ENCODE results near the gene HOXA11. TPM values are rescaled to one million over a fixed set of nuclear protein-coding genes. Genes with fewer than 3 reads are reported as not detected.
A peak's percentile ranks its signal among the peaks of the same experiment; 100 is the strongest.

The HOXA11 gene
- total RNA-seq, 3 donors from 2014 or later (not counting 1 experiment from before 2014, with no cell fraction given), result not detected

GRCh38 chr7:27198871-27199801, 14.1 kb upstream of the HOXA11 start:
- TF ChIP-seq CTCF (IDR thresholded peaks at IDR 0.05), result no peak

GRCh38 chr7:27198138-27198841, 13.3 kb upstream of the HOXA11 start:
- H3K27me3 Mint-ChIP-seq (ENCODE audit: low read depth in 2 of 2), result peaks cover 78 to 87% of the 10 kb centered on the region in 2 donors
- H3K4me1 ChIP-seq (ENCODE audit: control insufficient read depth, insufficient read depth, low read length), result peaks cover 37% of the 10 kb centered on the region
- no peaks in the 10 kb centered on the region for H3K36me3 ChIP-seq (ENCODE audit: control insufficient read depth, insufficient read depth, low read length)
- TF ChIP-seq CTCF (IDR thresholded peaks at IDR 0.05), result no peak
- no peak overlapping the region for H3K4me3 ChIP-seq (ENCODE audit: low read length)
- ATAC-seq, result no peak
- peak in 1 of 2 donors; percentile 13 for DNase-seq
- H3K27me3 ChIP-seq (ENCODE audit: control insufficient read depth, insufficient read depth, low read length), result peaks cover 85% of the 10 kb centered on the region
- no peaks in the 10 kb centered on the region for H3K36me3 Mint-ChIP-seq
- intact Hi-C loops (cut with micrococcal nuclease), result loop anchor here (5.0 kb wide), 2 partner anchors 879 to 899 kb away; no protein-coding TSS in a partner anchor
- WGBS (ENCODE audit: insufficient coverage), result 15% methylated on average over 29 of the region's 29 CpGs
- H3K4me1 Mint-ChIP-seq, result peaks cover 18 to 34% of the 10 kb centered on the region in 2 donors
- peak overlapping the region; percentile 79 for H3K4me3 Mint-ChIP-seq
- no peak overlapping the region for H3K27ac ChIP-seq (ENCODE audit: low read length)
- H3K27ac Mint-ChIP-seq, result peak overlapping the region in 1 of 2 donors; percentile 34
- no peaks in the 10 kb centered on the region for H3K9me3 ChIP-seq (ENCODE audit: control insufficient read depth, insufficient read depth, low read length)
- H3K9me3 Mint-ChIP-seq, result no peaks in the 10 kb centered on the region

More at GRCh38 chr7:27198871-27199801, 14.1 kb upstream of the HOXA11 start:
- ATAC-seq, result peak in 2 of 3 donors; percentile 11 to 35
- H3K4me1 ChIP-seq (ENCODE audit: control insufficient read depth, insufficient read depth, low read length), result peaks cover 32% of the 10 kb centered on the region
- Mint-ChIP-seq H3K27me3 (ENCODE audit: low read depth in 2 of 2) (peaks cover 76 to 87% of the 10 kb centered on the region in 2 donors), H3K4me1 (peaks cover 18 to 34% of the 10 kb centered on the region in 2 donors), H3K36me3 (no peaks in the 10 kb centered on the region), H3K27ac (no peak overlapping the region), H3K9me3 (no peaks in the 10 kb centered on the region), H3K4me3 (peak overlapping the region; percentile 79)
- 4% methylated on average over 93 of the region's 93 CpGs for WGBS (ENCODE audit: insufficient coverage)
- H3K27ac ChIP-seq (ENCODE audit: low read length), result no peak overlapping the region
- intact Hi-C loops (cut with micrococcal nuclease), result loop anchor here (5.0 kb wide), 2 partner anchors 878 to 898 kb away; no protein-coding TSS in a partner anchor
- H3K9me3 ChIP-seq (ENCODE audit: control insufficient read depth, insufficient read depth, low read length), result no peaks in the 10 kb centered on the region
- H3K27me3 ChIP-seq (ENCODE audit: control insufficient read depth, insufficient read depth, low read length), result peaks cover 83% of the 10 kb centered on the region
- peak in 1 of 2 donors; percentile 17 for DNase-seq
- H3K4me3 ChIP-seq (ENCODE audit: low read length), result no peak overlapping the region
- no peaks in the 10 kb centered on the region for H3K36me3 ChIP-seq (ENCODE audit: control insufficient read depth, insufficient read depth, low read length)

DNA sequence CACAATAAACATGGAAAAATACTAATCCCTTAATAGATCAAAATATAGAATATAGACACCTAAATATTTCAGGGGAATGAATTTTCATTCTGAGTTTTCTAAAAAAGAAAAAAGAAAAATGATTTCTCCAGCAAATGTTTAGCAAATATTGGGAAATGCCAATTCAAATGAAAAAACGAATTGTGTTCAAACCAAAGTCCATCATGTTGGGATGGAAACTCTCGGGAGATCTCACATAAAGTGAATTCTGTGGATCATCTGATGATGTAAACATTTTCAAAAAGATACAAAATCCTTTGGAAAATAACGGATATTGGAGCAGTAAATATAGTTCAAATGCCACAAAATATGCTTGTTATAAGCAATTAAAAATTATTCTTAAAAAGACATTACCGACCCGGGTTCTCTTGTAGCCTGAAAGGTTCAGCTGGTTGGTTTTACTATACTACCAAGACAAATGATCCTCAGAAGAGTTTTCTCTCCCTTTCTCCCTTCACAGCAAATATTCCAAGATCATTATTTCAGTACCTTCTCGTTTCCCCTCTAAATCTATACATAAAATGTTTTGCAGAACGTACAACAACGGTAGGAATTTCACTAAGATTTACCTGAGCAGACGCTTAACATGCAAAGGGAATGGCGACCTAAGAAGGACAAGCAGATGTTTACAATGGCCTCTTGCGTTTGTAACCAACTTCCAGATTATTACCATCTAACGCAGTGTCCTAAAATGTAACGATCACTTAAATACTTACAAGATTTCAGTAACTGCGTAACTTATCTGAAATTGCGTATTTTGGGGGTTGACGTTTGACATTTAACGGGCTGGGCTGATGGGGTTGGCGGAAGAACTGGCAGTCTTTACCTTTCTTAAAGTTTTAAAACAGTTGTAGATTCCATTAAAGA, 12.4 kb upstream of the HOXA11 start:
- Mint-ChIP-seq H3K36me3 (no peaks in the 10 kb centered on the region), H3K4me3 (peak overlapping the region; percentile 26)
- TF ChIP-seq CTCF (IDR thresholded peaks at IDR 0.05), result no peak

More for the DNA sequence above, 12.4 kb upstream of the HOXA11 start:
- DNase-seq (no peak), ATAC-seq (no peak)
- no peaks in the 10 kb centered on the region for H3K9me3 ChIP-seq (ENCODE audit: control insufficient read depth, insufficient read depth, low read length)
- Mint-ChIP-seq H3K9me3 (no peaks in the 10 kb centered on the region), H3K4me1 (peaks cover 24 to 38% of the 10 kb centered on the region in 2 donors), H3K27me3 (ENCODE audit: low read depth in 2 of 2) (peaks cover 72 to 79% of the 10 kb centered on the region in 2 donors), H3K27ac (peak overlapping the region in 1 of 2 donors; percentile 34)
- WGBS (ENCODE audit: insufficient coverage), result 20% methylated on average over 17 of the region's 18 CpGs
- H3K4me1 ChIP-seq (ENCODE audit: control insufficient read depth, insufficient read depth, low read length), result peaks cover 44% of the 10 kb centered on the region
- peaks cover 83% of the 10 kb centered on the region for H3K27me3 ChIP-seq (ENCODE audit: control insufficient read depth, insufficient read depth, low read length)
- intact Hi-C loops (cut with micrococcal nuclease), result loop anchor here (5.0 kb wide), 2 partner anchors 880 to 900 kb away; no protein-coding TSS in a partner anchor
- no peaks in the 10 kb centered on the region for H3K36me3 ChIP-seq (ENCODE audit: control insufficient read depth, insufficient read depth, low read length)
- H3K27ac ChIP-seq (ENCODE audit: low read length), result no peak overlapping the region
- no peak overlapping the region for H3K4me3 ChIP-seq (ENCODE audit: low read length)

All from natural killer cell (primary cell).